ENCODE measurements around the gene INMT.
"Not testable (repeated sequence)": the region's sequence is repeated elsewhere in the genome, so short reads cannot be mapped to it uniquely, and the experiment has no call there.

The INMT gene

GRCh38 chr7:30751696-30752273 is at the start of gene INMT:
Gene INMT, plus strand, starts transcription at chr7:30752135. Its CDS starts 16 bp downstream, at chr7:30752151.
- no peak for DNase-seq

DNA sequence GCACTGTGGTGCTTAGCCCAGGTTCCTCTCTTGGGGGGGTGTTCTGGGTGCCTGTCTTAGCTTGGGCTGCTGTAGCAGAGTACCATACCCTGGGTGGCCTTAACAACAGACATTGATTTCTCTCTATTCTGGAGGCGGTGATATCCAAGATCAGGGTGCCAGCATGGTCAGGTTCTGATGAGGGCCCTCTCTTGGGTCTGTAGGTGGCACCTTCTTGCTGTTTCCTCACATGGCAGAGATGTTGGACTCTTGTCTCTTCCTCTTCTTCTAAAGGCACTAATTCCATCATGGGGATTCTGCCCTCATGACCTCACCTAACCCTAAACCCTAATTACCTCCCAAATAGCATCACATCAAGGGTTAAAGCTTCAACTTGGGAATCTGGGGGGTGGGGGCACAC is 49.7 kb upstream of the INMT start:
- no peak for DNase-seq

- no peak for DNase-seq
Measured at GRCh38 chr7:30703756-30704155, 48.2 kb upstream of the INMT start.

DNA sequence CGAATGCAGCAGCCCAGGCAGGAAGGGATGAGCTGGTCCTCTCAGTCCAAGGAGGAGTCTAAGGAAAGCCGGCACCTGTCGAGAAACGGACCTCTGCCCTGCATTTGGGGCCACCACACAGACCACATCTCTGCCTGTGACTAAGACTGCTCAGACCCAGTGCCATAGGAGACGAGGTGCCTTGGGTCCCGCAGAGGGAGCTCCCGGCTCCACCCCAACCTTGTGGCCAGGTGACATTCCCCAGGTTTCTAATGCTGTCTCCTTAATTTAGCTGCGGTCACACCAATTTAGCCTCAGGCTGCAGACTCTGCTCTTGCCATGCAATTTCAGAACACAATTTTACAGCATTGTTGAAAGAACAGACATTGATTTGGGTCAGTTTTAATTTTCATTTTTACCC is 46.9 kb upstream of the INMT start:
- no peak for DNase-seq

- DNase-seq, result no peak
Measured at GRCh38 chr7:30705596-30705995, 46.3 kb upstream of the INMT start.

DNA sequence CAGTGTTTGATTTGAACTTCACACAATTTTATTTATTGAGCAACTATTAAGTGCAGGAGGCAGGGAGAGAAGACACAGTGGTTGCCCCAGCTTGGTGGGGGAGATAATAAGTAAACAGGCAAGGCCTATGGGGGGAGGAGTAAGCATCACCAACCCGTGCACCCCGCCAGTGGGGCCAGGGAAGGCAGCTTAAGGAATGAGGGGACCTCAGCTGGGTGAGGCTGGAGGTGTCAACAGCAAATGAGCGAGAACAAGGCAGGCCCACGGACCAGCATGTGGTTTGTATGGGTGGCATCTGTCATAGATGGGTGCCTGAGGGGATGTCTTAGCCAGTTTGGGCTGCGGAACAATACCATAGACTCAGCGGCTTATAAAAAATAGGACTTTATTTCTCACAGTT is 45.6 kb upstream of the INMT start:
- DNase-seq, result no peak

DNA sequence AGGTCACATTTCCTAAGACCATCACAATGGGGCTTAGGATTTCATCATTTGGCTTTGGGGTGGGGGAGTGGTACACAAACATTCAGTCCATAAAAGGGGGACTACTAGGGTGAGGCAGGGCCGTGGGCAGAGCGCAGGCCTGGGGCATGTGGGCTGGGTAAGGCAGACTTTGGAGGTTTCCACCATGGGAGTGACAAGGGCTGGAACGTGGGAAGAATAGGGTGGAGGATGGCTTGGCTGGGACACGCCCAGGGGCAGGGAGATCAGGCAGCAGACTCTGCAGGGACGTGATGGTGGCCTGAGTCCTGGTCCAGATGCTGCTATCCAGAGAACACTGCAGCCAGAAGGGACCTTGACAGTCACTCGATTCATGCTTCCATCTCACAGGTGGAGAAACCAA is 45.0 kb upstream of the INMT start:
- DNase-seq, result no peak

DNA sequence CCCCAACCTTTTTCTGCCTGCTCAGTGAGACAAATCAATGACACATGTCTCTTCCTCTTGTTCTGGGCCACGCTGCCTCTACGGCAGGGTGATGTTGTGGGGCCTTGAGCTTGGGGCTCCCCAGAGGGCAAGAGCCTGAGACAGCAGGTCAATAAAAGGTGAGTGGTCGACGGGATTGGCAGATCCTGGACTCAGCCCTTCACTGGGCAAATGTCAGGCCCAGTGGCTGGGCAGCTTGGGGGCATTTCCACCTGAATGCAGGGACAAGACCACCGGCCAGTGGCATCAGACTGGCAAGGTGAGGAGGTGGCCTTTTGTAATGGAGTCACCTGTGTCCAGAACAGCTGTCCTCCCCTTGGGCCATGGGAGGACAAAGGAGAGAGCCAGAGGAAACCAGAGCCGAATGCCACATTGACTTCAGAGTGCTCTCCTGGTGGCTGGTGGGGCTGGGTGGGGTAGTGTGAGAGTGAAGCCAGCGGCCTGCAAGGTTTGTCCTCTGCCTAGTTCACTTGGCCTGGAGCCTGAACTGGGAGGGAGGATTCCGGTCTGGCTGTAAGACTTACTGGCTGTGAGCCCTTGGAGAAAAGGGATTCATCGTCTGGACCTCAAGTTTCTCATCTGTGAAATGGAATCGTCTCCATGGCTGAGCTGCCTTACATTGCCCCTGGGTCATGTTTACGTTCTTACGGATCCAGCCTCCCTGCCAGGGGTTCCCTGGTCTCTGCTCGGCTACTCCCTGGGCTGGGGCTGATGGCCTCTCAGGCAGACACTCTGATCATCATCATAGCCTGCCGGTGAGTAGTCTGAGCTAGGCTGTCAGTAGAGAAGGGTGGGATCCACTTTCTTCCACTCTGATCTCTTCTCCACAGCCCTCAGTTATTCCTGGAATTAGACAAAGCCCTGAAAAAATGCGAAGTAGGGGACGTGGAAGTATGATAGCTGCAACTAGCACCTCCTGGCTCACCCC is 44.3 kb upstream of the INMT start:
- DNase-seq, result no peak

DNA sequence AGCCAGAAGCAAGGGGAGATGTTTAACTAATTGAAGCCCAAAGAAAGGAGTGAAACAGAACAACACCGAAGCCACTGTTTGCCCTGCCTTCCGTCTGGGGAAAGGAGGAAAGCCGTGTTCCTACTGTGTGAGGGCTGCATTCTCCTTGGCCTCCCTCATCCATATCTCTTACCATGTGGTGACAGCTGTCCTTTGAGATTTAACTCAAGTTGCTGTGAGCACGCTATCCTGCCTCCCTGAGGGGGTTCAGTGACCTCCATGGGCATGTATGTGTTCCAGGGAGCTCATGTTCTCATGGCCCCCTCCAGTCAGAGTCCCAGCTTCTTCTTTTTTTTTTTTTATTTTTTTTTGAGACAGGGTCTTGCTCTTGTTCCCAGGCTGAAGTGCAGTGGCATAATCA is 43.5 kb upstream of the INMT start:
- DNase-seq, result no peak

DNA sequence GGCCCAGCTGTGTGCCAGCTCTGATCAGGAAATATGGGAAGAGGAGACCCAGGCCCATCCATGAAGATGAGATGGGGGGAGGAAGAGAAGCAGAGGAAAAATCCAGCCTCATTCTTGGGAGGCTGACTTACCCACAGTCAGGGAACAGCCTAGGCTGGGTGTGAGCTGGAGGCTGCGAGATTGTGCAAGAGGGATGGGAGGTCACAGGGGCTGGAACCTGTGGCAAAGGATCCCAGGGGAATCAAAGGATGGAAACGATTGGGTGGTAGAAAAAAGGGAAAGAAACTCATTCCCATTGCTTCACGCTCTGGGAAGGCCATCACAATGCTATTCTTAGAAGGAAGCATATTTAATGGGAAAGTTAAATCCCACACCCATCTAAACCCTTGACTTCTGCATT is 43.0 kb upstream of the INMT start:
- no peak for DNase-seq

GRCh38 chr7:30709549-30709948 is 42.4 kb upstream of the INMT start:
- no peak for DNase-seq

- DNase-seq, result no peak
Measured at GRCh38 chr7:30710669-30711068, 41.3 kb upstream of the INMT start.

DNA sequence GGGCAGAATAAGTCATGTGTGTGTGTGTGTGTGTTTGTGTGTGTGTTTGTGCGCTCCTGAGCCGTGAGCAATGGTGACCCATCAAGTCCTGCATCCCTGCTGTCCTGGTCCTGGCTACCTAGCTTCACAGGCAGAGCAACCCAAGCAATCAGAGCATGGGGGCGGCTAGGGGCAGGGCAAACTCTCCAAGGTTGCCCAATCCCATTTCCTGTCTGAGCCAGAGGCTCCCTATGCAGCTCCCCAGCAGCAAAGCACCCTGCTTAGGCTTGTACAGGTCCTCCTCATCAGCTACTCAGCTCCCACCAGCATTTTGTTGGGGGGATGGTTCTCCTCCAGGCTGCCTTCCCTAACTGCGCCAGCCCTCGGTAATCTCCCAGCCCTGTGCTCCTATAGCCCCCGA is 38.5 kb upstream of the INMT start:
- DNase-seq, result no peak

GRCh38 chr7:30714129-30714528 is 37.8 kb upstream of the INMT start:
- DNase-seq, result no peak

DNA sequence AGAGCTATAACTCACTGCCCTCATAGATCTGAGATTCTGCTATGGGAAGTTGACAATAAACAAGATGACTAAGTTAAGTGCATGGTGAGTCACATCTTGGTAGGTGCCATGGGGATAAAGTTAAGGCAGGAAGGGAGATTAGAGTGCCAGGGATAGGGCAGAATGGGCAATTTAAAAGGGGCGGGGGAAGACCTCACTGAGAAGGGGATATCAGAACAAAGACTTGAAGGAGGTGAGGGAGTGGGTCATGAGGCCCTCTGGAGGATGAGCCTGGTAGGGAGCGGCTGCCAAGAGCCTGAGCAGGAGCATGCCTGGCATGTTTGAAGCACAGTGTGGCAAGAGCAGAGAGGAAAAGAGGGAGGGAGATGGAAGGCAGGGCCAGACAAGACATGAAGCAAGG is 34.8 kb upstream of the INMT start:
- DNase-seq, result no peak

- DNase-seq, result not testable (repeated sequence)
Measured at GRCh38 chr7:30719434-30719833, 32.5 kb upstream of the INMT start.

- no peak for DNase-seq
Measured at GRCh38 chr7:30721211-30721610, 30.7 kb upstream of the INMT start.

DNA sequence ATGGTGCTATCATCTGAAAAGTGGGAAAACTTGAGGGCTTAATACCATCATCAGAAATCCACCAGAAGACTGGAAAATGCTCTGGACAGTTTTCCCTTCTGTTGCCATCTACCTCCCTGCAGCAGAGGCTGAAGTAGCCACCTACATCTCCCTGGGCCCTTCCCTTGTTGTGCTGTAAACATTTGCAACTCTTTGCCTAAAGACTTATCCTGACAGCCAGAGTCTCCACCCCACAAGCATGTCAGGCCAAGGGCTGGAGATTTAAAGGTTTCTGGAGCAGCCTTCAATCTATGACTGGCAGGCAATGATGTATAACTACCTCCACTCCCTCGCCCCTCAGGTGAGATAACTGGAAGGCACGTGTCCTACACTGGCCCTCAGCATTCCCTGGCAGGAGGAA is 29.7 kb upstream of the INMT start:
- DNase-seq, result no peak

DNA sequence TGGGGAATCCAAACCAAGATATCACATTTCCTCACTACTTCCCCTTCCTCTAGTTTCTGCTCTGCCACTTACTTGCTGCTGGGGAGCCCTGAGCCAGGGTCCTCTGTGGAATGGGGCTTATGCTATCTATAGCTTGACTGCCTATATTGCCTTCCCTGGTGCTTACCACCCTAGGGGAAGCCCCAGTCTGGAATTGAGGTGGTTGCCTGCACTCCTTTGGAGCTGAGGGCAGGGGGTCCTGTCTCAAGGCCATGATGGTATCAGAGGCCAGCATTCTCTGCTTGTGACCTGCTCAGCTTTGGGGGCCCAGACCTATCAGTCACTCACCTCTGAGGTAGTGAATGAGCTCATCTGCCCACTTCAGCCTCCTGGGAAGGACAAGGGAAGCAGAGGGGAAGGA is 29.3 kb upstream of the INMT start:
- no peak for DNase-seq

GRCh38 chr7:30723776-30724175 is 28.2 kb upstream of the INMT start:
- DNase-seq, result no peak

DNA sequence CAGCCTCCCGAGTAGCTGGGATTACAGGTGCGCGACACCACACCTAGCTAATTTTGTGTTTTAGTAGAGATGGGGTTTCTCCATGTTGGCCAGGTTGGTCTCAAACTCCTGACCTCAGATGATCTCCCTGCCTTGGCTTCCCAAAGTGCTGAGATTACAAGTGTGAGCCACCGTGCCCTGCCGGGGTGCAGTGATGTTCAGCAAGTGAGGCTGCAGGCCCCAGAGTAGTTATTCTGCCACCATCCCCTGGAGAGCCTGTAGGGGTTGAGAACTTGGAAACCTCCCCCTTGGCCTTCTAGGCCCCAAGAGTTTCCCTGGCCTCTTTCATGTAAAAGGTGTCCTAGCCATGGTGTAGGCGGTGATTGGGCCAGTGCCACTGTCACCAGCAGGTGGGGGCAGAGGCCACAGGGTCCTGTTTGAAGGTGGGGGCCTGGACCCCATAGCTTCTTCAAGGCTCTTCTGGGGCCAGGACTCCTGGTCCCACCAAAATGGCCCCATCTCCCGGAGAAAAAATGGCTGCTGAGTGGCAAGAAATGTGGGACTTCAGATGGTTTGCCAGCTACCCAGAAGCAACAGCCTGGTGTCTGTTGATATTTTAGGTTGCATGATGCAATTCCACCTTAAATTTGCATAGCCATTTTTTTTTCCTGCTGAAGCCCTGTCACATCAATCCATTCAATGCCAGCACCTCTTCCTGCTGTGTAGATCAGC is 25.5 kb upstream of the INMT start:
- no peak for DNase-seq

- peak; percentile 23 for DNase-seq
Measured at GRCh38 chr7:30727061-30727945, 24.6 kb upstream of the INMT start.

DNA sequence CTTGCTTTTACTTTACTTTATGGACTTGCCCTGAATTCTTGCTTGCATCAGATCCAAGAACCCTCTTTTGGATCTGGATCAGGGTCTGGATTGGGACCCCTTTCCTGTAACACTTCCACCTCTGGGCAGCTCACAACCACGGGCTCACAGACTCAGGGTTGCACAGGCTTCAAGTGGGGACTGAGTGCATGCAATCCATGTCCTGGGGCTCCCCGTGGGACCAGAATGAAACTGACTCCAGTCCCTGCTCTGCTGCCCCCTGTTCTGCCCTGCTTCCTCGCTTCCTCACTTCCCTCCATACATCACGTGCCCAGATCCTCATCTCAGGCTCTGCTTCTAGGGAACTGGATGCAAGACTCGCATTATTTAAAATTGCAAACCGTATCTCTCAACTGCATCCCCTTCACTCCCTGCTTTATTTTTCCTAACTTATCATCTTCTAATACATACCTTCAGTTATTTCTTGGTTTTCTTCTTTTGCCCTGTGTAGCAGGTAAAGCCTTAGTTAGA is 23.3 kb upstream of the INMT start:
- DNase-seq, result no peak
